ENCODE measurements around the gene CACNA2D3.

CACNA2D3 gene

GRCh38 chr3:54127499-54128056, 5.2 kb downstream of the CACNA2D3 start:
- no peak for DNase-seq

DNA sequence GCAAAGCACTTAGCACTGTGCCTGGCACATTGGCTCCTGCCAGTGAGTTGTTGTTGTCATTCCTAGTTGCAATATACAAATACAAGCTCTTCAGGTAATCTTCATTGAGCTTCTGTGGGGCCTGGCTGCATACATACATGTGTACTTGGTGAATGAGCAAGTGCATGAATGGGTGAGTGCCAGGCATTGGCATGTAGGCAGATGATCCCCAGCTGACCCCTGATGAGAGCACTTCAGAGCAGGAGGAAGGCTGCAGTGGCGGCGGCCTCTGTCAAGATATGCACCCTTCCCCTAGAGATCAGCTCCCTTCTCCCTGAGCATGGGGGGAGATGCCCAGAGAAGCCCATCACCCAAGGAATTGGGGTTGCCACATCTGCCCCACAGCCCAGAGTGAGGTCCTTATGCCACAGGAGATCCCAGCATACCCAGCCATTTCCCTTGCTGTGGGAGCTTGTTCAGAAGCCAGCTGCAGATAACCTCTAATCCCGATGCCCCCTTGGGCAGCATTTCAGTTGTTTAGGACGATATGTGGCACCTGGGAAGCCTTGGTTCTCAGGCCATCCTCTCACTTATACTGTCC, 8.8 kb downstream of the CACNA2D3 start:
- no peak for DNase-seq

DNA sequence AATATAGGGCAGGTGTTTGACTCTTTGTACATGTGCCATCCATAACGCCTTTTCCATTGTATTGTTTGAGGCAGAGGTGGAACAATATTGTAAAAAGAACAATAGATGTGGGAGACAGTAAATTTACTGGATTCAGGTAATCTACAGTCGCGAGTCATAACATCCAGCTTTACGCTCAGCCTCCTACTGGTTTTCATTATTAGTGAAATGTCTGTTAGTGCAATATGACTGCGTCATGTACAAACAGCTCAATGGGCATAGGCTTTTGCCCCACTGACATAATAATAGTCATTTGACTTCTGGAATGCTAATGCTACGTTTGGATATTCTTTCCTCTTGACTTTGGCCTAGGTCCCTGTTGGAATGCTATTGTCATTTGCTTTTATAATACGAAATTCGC, 9.5 kb downstream of the CACNA2D3 start:
- no peak for DNase-seq

DNA sequence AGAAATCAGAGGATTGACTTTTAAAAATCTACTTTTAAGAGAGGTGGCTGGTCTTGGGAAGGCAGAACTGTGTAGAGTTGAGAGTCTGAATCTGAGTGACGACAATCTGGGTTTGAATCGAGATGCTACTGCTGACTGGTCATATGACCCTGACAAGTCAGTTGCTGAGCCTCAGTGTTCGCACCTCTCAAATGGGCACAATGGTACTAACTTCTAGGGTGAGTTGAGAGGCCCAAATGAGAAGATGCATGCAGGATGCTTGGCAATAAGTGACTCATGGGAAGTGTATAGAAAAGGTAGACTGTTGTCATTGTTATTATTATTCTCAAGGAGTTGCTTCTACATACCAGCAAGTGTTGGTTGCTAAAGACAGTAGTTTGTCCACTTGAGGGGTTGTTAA, 10.3 kb downstream of the CACNA2D3 start:
- DNase-seq = no peak

DNA sequence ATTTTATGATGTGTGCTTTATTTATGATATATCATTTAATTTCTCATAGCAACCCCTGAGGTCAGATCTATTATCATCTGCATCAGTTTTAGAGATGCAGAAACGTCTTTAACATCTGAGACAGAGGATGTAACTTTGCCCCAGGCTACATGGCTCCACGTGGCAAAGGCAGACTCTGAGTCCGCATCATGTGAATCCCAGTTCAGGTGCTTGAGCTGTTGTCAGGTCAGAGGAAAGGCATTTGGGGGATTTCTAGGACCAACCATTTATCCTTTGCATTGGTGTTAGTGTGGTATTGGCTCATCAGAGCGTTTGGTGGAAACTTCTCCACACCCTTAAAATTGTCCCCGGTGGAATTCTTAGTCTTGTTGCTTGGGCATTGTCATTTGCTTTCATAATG, 10.8 kb downstream of the CACNA2D3 start:
- no peak for DNase-seq

- no peak for DNase-seq
These were observed 11.8 kb downstream of the CACNA2D3 start for GRCh38 chr3:54134155-54134554.

- DNase-seq = no peak
These were observed 12.4 kb downstream of the CACNA2D3 start for GRCh38 chr3:54134713-54135112.

- no peak for DNase-seq
These were observed 15.0 kb downstream of the CACNA2D3 start for GRCh38 chr3:54137311-54137710.

DNA sequence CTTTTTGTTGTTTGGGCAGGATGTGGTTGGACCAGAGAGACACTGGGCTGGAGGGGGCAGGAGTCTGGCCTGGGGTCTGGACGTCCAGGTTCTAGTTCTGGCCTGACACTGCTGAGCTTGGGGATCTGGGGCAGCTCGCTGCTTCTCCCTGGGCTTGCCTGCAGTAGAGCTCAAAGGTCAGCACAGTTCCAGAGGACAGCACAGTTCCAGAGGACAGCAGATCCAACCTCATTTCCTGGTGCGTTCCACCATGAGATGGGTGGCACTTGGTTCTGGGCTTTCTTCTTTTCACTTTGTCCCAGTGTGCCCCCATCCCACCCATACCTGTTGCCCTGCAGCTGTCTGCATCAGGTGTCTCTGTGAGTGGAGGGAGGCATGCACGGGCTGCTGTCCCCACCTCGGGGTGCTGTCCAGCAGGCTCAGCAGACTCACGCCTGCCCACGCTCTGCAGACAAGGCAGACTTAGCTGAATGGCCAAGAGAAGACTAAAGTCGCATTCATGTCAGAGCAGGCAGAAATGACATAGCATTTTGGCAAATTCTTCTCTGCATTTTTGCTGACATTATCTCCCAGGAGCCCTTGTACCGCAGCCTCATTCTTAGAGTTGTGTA, 16.7 kb downstream of the CACNA2D3 start:
- DNase-seq = no peak

DNA sequence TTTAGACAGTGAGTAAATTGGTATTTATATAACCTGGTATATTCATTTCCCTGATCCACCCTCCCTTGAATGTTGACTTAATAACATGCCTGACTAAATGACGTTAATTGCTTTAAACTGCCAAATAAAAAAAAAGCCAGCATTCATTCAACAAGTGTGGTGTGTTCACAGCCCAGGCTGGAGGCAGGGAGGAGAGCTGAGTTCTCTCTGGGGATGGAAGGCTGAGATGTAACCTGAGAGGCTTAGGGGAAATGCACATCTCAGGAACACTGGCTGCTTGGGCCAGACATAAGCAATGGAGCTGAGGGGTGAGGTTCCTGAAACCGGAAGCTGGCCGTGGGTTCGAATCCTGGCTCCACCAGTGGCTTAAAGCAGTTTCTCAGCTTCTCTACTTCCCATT, 17.3 kb downstream of the CACNA2D3 start:
- DNase-seq = no peak

DNA sequence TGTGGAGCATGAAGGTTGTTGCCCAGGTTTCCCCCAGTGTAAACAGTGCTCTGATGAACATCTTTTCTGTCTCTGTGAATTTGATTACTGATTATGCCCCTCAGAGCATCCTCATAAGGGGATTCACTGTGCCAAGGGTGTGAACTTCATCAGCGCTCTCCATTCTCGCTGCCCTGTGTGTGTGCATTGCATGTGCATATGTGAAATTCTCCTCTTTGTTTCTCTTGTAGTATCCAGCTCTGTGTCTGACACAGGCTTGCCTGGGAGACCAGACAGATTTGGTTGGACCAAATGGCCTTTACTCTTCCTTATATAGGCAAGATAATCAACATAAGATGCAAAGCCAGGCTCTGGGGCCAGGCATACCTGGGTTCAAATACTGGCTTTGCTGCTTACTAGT, 21.9 kb downstream of the CACNA2D3 start:
- no peak for DNase-seq

DNA sequence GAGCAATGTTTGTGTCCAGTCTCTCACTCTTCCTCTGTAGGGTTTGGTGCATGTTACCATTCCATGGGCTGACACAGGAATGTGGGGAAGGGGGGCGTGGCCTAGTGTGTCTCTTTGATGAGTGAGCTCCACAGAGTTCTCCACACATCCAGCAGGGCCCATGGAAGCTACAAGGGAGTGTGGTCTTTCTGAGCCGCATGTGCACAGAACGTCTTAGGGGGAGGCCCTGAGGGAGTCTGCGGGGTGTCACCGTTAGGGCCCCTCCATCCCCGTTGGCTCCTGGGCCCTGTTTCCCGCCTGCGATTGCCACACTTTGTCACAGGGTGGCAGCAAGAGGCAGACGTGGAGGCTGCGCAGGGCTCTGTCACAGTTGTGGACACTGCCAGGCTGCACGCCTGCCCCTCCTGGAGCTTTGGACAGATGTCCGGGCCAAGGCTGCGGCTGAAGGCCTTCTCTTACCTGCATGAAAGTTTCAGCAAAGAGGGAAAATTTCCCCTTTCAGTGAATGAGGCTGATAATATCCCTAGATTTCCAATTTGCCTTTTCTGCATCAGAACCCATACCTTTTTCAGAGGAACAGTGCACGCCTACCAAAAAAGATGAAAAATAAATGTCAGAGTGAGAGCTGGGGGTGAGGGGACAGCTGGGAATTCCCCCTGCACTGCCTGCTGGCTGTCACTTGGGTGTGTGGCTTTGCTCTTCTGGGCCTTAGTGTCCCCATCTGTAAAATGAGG, 24.3 kb downstream of the CACNA2D3 start:
- peak; percentile 51 for DNase-seq

- DNase-seq = no peak
These were observed 28.6 kb downstream of the CACNA2D3 start for GRCh38 chr3:54150864-54151467.

DNA sequence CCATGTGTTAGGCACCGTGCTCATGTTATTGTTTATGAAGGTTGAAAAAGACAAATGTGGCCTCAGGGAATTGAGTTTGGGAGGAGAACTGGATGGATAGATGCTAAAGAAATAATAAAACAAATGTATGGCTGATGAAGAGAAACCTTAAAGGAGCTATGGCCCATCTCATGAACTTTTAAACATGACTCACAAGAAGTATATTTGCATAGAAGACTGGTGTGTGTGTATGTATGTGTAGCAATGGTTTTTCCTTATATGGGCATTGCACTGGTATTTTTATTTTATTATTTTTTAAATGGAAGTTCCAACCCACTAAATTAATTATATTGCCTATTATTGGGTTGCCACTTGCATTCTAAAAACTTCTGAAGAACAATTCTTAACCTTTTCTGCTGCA, 31.1 kb downstream of the CACNA2D3 start:
- DNase-seq = no peak

DNA sequence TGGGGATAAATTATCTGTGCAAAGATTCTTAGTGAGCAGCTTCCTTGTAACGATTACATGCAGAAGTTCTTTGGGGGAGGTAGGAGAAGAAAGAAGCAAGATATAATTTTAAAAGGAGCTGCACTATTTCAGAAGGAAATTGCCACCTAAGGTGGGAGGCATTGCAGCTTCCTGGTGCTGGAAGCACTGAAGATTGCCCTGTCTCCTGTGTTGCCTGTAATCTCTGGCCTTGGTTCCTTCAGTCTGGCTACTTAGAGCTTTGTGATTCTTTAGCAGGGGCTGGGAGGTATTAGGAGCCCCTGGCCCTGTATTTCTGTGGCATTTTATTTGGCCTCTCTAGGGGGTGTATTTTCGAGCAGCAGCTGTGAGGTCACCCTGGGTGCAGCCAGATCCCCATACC, 35.5 kb downstream of the CACNA2D3 start:
- no peak for DNase-seq

- no peak for DNase-seq
These were observed 37.6 kb downstream of the CACNA2D3 start for GRCh38 chr3:54159917-54160316.

DNA sequence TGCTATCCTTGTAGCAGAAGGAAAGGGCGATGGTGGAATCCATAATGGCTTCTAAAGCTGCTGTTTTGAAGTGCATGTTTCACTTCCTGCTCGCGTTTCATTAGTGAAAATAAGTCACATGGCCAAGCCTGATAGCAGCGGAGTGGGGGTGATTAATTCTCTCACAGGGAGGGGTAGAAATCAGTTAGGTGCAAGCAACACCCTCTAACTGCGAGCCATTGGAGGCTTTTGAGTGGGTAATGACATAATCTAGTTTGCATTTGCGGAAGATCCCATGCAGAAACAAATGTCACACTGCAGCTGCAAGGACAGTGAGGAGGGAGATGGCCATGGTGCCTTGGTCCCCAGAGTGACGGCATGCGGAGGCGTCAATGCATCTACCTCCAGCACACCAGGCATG, 41.1 kb downstream of the CACNA2D3 start:
- no peak for DNase-seq

GRCh38 chr3:54164192-54164975, 42.0 kb downstream of the CACNA2D3 start:
- DNase-seq = no peak

- DNase-seq = no peak
These were observed 43.5 kb downstream of the CACNA2D3 start for GRCh38 chr3:54165865-54166264.

DNA sequence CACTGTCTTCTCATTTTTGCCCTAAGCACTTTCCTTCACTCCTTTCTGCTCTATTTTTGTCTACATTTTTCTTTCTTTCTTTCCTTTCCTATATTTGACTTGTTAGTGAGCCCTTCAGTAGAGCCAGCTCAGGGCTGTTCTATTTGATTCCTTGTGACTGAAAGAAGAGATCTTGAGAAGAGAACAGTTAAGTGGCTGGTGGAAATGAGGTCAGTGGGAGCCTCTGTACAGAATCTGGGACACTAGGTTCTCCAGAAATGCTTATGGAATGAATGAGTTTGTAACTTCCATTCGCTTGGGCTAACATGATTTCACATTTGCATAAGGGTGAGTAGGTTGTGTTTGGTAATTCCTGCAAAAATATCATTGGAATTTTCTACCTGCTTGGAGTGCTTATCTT, 45.6 kb downstream of the CACNA2D3 start:
- DNase-seq = no peak

DNA sequence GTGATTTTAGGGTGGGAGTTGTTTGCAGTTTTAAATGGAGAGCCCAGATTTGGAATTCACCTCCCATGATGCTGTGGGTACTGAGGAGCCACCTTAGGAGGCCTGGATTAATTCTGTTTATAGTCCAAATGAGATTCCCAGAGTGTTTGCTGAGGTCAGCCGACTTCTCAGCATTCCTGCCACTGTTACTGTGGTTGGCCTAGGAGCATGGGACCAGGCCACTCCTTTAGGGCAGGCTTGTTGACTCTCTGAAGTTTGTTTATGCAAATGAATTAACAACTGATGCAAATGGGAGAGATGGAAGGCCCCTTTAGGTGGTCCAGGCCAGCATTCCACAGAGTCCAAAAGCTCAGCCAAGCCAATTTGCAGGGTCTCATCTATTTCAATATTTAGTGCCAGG, 46.1 kb downstream of the CACNA2D3 start:
- DNase-seq = no peak

- DNase-seq = no peak
These were observed 47.2 kb downstream of the CACNA2D3 start for GRCh38 chr3:54169524-54169923.

DNA sequence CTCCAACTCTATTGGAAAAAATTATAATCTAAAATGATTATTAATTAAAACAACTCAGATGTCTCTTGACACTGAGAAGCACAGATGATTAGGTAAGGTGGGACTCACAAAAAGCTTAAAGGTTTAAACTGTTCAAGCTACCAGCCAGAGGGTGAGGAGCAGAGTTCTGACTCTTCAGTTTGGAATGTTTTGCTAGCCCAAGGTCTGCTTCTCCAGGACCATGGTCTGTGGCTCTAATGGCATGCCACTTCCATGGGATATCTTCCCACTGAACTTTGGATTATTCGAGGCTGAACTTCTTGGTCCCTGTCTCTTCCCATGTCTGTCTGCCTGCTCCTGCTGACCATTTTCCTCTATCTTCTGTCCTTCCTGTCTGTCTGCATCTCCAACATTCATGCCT, 49.2 kb downstream of the CACNA2D3 start:
- DNase-seq = no peak

Data from activated CD8-positive, alpha-beta memory T cell treated with anti-CD3 and anti-CD28 coated beads, Interleukin-2, amount 50 U/mL, for 48 hours (primary cell).